HG02678 (cell line): ENCODE results near the gene PHF21B.

ENCODE experiments used
- ATAC-seq: cut with Tn5 transposase; IDR thresholded peaks from one replicate; pipeline ENCODE4 v1.9.1; 2021; ENCODE audit warnings: mild to moderate bottlenecking, moderate library complexity; ENCODE audit not compliant: unreplicated experiment

PHF21B gene

GRCh38 chr22:45014654-45015053, 4.8 kb upstream of the PHF21B start:
- no peak for ATAC-seq

DNA sequence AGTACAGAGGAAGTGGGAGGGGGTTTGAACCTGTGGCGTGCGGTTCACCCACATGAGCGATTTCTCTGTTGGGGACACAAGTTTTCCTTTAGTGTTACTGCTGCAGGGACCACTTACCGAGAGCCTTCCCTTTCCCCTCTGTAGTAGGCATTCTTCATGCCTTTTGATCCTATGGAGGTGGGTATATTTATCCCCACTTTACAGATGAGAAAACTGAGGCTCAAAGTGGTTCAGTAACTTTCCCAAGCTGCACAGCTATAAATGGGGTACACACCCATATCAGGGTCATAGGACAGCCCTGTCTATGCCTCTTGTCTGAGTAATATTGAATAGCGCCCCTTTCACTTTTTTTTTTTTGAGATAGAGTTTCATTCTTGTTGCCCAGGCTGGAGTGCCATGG, 3.3 kb upstream of the PHF21B start:
- ATAC-seq, result no peak

DNA sequence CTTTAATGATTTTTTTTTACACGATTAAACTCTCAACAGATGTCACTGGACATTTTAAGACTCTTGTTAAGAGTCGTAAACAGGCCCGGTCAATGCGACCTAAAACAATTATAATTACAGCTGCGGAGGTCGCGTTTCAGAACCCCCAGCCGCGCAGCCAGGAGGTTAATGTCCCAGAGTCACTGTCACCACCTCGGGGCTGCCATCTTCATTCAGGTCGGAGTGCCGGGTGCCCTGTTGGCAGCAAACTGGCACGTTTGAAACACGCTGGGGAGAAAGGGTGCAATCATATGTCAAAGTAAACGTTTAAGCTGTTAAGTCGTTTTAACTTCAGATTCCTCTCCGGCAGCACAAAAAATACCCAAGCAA, 711 bp upstream of the PHF21B start:
- ATAC-seq, result no peak

DNA sequence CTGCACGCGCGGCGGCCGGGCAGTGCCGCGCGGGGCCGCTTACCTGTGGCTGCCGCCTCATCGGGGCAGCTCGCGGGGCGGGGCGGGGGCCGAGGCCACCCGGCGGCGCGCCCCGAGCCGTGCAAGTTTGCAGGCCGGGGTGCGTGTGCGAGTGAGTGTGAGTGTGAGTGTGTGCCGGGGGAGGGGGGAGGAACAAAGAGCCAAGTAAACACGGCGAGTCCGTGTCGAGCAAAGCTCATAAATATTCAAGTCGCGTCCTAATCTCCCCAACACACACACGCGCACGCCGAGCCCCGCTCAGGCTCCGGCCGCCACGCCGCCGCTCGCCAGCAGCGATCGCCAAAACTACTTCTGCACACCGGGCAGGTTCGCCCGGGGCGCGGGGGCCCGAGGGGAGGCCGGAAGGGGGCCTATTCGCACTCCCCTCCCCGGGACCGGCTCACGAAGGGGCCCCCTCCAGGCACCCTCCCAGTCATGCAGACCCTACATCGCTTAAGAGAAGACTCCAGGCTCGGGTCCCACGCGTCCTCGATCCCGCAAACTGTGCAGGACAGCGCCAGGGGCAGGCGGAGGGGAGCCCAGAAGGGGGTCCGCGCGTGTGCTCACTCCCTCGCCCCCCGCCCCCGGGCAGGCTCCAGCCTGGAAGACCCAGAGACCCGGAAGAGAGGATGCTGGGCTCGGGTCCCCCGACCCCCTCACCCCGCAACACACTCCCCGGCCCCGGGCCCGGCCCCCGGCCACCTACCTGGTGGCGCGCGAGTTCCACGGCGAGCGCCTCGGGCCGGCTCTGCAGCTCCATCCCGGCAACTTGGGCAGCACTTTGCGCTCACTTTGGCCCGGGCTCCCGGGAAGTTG, 827 bp downstream of the PHF21B start:
- no peak for ATAC-seq

DNA sequence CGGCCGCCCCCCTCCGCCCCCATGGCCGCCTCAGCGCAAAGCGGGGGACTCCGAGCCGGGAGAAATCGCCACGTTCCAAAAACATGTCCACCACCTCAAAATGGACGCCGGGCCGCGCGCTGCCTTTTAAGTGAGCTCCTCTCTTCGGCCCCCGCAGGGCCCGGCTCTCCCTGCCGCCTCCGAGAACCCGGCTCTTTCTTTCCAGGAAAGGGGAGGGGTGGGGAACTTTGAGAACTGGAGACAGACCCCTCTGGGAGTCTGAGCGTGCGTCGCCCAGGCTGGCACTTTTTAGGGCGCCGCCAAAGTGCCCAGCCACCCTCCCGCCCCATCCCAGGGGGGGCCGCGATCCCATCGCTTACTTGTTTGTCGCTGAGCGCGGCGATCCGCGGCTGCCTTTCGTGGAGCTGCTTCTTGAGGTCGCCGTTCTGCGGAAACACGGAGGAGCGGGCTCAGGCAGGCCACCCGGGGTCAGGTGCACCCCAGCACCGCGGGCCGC, 1.6 kb downstream of the PHF21B start:
- ATAC-seq, result no peak

DNA sequence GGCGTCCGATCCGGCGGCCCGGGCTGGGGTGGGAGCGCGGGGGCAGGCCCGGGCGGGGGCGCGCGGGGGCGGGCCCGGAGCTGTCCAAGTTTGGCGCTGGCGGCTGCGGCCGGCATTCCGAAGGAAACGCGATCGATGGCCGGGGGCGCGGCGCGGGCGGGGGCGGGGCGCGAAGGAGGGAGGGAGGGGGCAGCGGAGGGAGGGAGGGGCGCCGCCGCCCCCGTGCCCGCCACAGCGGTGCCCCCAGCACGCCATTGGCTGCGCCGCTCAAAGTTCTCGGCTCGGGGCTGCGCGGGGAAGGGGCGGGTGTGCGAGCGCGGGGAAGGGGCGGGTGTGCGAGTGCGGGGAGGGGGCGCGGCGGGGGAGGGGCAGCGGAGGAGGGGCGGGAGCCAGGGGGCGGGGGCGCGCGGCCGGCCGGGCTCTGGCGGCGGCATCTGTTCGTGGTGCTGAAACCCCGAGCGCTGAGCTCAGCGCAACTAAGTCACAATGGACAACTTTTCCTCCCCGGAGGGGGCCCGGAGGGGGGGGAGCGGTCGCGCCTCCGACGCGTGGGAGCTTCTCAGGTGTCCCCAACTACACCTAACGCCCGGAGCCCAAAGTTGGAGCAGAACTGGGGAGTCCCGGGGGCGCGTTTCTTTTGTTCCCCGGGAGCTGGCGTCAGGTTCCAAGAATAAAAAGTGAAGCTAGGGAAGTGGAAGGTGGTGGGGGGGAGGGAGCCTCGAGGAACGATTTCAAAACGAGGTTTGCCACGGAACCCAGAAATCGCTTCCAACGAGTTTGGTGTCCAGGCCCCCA, 2.2 kb downstream of the PHF21B start:
- no peak for ATAC-seq

GRCh38 chr22:45006964-45007390, 2.8 kb downstream of the PHF21B start:
- ATAC-seq, result no peak

- no peak for ATAC-seq
These were observed 3.5 kb downstream of the PHF21B start for GRCh38 chr22:45006111-45006963.

- no peak for ATAC-seq
These were observed 8.2 kb downstream of the PHF21B start for GRCh38 chr22:45001653-45002052.

DNA sequence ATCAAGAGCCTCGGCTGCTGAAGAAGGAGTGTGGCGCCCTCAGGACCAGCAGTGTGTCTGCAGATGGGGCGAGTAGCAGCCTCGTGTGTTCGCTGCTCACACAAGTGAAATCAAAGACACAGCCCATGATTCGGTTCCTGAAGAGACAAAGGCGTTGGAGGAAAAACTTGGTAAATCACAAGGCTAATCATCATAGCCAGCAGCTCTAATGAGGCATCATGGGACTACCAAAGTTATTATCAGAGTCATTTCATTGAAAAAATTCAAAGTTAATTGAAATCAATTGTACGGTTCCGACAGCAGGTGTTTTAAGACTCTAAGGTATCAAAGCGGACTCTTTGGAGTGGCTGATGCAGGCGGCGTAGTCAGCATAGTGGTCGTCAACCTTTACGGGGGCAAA, 9.5 kb downstream of the PHF21B start:
- ATAC-seq, result no peak

DNA sequence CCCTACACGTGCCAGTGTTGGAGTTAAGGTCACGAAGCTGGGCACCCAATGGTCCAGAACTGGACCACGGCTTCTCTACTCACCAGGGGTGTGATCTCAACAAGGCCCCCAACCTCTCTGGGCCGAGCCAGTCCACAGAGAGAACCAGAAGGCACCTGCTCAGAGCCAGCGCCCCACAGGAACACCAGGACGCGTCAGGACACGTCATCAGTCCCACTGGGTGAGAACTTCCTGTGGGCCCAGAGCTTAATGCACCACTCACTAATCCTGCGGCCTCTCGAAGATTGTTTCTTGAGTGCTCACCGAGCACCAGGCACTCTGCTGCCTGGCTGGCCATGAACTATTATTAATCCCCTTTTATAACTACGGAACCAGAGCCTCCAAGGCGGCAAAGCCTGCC, 10.1 kb downstream of the PHF21B start:
- ATAC-seq, result no peak

DNA sequence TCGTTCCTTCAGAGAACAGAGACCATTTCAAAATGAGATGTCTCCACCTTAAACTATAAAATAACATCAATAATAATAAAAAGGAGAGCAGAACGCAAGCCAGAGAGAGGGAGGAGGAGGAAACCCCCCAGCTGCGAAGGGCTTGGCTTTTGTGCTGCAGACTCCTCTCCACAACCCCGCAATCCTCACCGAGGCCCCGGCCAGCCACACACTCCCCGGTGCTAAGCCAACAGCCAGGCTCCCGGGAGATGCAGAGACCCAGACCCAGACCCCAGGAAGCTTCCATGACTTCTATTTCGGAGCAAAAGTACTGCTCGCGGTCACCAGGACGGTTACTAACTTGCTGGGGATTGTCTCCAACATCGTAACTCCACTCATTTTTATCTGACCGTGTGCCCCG, 10.6 kb downstream of the PHF21B start:
- ATAC-seq, result no peak

DNA sequence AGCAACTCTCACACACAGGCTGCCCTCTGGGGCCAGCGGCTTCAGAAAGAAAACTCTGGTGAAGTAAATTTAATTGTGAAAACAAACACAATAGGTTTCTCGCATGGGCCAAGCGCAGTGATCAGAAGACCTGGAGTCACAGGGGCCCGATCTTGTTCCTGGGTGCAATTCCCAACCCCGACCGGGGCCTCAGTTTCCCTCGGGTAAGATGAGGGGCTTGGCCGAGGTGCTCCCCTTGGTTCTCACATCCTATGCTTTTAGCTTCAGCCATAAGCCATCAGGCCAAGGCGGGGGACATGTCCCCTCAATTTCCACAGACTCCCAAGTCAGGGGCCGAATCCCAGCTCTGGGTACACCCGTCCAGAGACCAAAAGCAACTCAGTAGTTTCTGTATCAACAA, 11.5 kb downstream of the PHF21B start:
- no peak for ATAC-seq

DNA sequence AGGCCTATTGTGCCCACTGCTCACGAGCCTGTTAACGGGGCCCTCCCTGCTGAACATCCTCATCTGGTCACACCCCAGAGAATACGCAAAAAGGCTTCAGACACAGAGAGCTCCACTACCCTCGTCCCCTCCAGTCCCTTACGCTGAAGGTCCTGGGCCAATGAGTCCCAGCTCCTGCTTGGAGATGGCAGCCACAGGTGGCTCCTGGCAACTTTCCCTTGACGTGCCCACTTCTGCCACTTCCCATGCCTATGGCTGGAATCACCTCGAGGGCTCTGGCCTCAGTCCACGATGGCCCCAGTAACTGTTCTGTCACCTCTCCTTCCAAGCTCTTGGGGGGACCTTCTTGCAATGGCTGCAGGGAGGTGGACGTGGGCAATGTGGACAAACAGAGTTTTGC, 12.7 kb downstream of the PHF21B start:
- no peak for ATAC-seq

- ATAC-seq, result no peak
These were observed 13.2 kb downstream of the PHF21B start for GRCh38 chr22:44996648-44997047.

DNA sequence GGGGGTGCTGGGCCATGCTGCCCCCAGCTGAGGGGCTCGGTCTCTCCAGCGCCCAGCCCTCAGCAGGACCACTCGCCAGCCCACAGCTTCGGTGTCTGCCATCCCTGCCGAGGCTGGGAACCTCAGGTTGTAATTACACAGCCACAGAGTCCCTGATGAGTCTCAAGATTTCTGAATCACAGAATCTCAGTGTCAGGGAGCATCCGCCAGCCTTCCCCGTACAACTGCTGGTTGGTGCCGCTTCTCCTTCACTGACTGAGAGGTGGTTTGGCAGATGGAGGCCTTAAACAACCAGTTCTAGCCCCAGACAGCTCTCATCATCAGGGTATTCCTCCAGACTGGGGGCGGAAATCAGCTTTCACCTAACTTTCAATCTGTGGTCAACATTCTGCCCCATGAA, 13.7 kb downstream of the PHF21B start:
- no peak for ATAC-seq

DNA sequence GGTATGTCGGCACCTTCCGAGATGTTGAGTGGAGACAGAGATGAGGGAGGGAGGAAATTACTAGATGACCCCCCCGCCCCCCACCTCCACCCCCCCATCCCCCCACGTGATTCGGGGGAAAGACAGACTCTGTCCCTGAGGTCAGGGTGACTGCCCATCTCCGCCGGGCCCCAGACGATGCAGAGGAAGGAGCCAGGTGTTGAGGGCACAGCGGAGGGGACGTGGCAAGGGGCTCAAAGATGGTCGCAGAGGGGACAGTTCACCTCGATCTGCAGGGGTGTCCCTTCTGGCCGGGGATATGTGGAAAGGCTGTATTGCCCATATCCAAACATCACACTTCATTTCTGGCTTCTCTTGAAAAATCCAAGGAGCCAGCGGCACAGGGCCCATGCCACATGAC, 14.1 kb downstream of the PHF21B start:
- no peak for ATAC-seq

- no peak for ATAC-seq
These were observed 14.7 kb downstream of the PHF21B start for GRCh38 chr22:44995105-44995514.

- no peak for ATAC-seq
These were observed 15.3 kb downstream of the PHF21B start for GRCh38 chr22:44994399-44995104.

DNA sequence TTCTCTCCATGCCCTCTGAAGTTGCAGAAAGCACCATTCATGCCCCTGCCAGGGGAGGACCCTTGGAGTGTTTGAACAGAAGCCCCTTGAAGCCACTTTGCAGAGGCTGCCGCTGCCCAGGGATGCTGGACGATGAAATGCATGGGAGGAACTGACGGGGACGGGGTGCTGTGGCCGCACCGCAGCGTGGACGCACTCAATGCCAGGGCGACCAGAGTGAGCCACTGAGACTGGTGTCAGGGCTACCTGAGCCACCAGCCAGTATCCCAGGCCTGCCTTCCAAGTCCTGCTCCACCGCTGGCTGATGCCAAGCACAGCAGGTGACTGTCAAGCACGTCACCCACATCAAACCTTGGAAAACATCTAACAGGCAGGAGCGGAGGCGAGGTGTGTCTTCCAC, 17.6 kb downstream of the PHF21B start:
- no peak for ATAC-seq

DNA sequence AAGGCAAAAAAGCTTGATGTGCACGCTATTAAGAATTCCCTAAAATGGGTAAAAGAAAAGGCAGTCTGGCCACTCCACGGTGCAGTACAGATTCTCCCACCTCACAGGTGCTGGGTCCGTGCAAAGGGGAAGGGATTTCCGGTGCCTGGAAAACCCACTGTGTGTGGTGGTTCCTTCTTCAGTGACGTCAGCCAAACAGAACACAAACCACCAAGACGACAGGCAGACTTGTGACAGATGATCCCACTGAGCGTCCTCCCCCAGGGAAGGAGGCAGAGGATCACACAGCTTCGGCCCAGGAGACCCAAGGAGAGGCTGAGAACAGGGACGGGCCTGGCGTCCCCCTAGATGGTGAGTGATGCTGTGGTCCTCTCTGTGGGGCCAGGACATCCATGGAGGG, 18.6 kb downstream of the PHF21B start:
- ATAC-seq, result no peak
